Kidney epithelial cell (primary cell): Measurements from ENCODE around the gene CEACAM18. TPM values are rescaled to one million over a fixed set of nuclear protein-coding genes. Genes with fewer than 3 reads are reported as not detected.

Experiments
- DNase-seq: peaks from one replicate; pipeline ENCODE4 v3.0.0-alpha.2; 2010; ENCODE audit warnings: low read depth
- H3K27me3 ChIP-seq: 2 replicates; pipeline ENCODE4 v1.6.0; 2011; ENCODE audit warnings: low read length; ENCODE audit not compliant: control insufficient read depth, insufficient read depth
- H3K36me3 ChIP-seq: 2 replicates; pipeline ENCODE4 v1.5.1; 2011; ENCODE audit warnings: low read length; ENCODE audit not compliant: control insufficient read depth, insufficient read depth
- H3K4me3 ChIP-seq: 2 replicates; pipeline ENCODE4 v1.5.1; 2011; ENCODE audit warnings: low read depth, mild to moderate bottlenecking, control low read depth, low read length
- CTCF ChIP-seq: IDR thresholded peaks from 2 replicates; pipeline ENCODE4 v1.5.1; 2011; ENCODE audit warnings: mild to moderate bottlenecking, moderate library complexity, low read length, control low read depth, inconsistent platforms; ENCODE audit not compliant: insufficient read depth, poor library complexity, severe bottlenecking
- total RNA-seq: library from RNA; depleted of rRNA; stranded (reverse); fragments of >200 nt; gene quantifications from 2 replicates; pipeline ENCODE4 v1.2.3, GENCODE V29; 2015

CEACAM18 gene
- total RNA-seq, 1 donor from 2014 or later, result not detected

- TF ChIP-seq CTCF, result no peak
- H3K27me3 ChIP-seq, result no peaks in the 10 kb centered on the region
- DNase-seq, result no peak
These were observed 29.8 kb upstream of the CEACAM18 start for GRCh38 chr19:51448411-51449016.

GRCh38 chr19:51450730-51451307 is 27.5 kb upstream of the CEACAM18 start:
- Histone ChIP-seq H3K4me3 (no peak overlapping the region), H3K36me3 (no peaks in the 10 kb centered on the region), H3K27me3 (no peaks in the 10 kb centered on the region)
- no peak for TF ChIP-seq CTCF
- DNase-seq, result no peak

More at GRCh38 chr19:51448411-51449016, 29.8 kb upstream of the CEACAM18 start:
- Histone ChIP-seq H3K36me3 (no peaks in the 10 kb centered on the region), H3K4me3 (no peak overlapping the region)

- DNase-seq, result no peak
- TF ChIP-seq CTCF, result no peak
- no peaks in the 10 kb centered on the region for H3K36me3 ChIP-seq
- H3K4me3 ChIP-seq, result no peak overlapping the region
- no peaks in the 10 kb centered on the region for H3K27me3 ChIP-seq
These were observed 21.6 kb upstream of the CEACAM18 start for GRCh38 chr19:51456541-51457290.

DNA sequence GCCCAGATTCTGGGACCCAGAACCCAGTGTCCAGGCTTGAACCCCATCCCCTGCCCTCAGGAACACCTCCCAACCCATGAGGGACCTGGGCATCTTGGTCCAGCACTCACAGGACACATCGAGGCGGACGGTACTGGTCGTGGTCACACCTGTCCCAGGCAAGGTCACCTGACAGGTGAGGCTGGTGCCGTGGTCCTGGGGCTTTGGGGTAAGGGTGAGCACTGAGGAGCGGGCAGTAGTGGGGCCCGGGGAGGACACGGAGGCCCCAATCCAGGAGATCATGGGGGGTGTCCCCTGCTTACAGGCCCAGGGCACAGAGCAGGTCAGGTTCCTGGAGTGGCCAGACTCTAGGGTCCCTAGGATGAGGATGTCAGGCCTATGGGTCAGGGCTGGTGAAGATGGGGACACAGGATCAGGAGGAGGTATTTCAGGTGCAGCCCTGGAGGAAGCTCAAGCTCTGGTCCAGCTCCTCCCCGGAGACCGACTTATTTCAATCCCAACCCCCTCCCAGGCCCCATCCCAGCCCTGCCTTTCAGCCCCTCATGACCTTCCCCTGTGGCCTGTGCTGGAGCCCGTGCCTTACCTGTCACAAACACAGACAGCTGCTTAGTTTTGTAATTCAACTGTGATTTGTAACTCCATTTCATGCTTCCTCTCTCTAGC is 20.9 kb upstream of the CEACAM18 start:
- Histone ChIP-seq H3K27me3 (no peaks in the 10 kb centered on the region), H3K36me3 (no peaks in the 10 kb centered on the region), H3K4me3 (no peak overlapping the region)
- DNase-seq, result no peak
- no peak for TF ChIP-seq CTCF

GRCh38 chr19:51458051-51458645 is 20.2 kb upstream of the CEACAM18 start, which contains the start of gene SIGLEC8:
Gene SIGLEC8, minus strand, starts transcription at chr19:51458454. Its CDS starts 67 bp downstream, at chr19:51458387.
- no peak for TF ChIP-seq CTCF
- Histone ChIP-seq H3K4me3 (no peak within 1 kb of the TSS), H3K36me3 (no peaks in the 10 kb centered on the region), H3K27me3 (no peaks in the 10 kb centered on the region)
- DNase-seq, result no peak
